ENCODE results near the gene VAT1.

Gene VAT1

DNA sequence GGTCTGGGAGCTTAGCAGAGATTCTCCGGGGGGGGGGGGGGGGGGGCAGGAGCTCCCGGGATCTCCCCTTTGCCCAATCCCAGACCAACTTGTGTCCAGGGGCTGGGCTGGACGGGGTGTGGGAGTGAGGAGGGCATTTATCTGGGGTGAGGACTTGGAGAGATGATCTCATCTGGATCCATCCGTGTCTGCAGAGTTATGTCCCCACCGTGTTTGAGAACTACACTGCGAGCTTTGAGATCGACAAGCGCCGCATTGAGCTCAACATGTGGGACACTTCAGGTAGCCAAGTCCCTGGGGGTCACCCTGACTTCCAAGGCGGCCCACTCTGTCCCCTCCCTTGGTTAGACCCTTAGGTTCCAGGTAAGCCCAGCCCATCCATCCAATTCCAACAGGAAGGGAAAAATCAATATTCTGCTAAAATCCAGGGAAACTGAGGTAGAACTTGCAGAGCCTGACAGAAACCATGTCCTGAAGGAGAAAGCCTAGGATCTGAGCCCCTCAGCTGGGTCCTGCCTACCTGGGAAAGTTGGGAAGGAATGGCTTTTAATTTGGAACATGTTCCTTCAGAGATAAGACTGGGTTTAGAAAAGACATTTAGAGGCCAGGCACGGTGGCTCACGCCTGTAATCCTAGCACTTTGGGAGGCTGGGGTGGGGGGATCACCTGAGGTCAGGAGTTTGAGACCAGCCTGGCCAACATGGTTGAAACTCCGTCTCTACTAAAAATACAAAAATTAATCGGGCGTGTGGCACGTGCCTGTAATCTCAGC lies 3.8 kb upstream of the VAT1 start:
- Mint-ChIP-seq H3K27ac (no peak overlapping the region), H3K9me3 (no peaks in the 10 kb centered on the region)

DNA sequence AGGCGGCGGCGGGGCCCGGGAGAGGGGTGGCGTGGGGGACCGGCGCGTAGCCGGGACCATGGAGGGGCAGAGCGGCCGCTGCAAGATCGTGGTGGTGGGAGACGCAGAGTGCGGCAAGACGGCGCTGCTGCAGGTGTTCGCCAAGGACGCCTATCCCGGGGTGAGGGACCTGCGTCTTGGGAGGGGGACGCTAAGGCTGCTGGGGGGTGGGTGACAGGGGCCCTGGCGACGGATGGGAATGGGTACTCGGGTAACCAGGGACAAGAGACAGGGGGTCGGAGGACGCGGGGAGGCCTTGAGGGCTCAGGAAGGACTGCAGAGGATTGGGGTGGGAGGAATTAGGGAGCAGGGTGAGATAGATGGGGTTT lies 3.1 kb upstream of the VAT1 start:
- H3K9me3 Mint-ChIP-seq = no peaks in the 10 kb centered on the region
- DNase-seq = no peak
- peak overlapping the region; percentile 92 for H3K4me3 Mint-ChIP-seq
- no peak overlapping the region for H3K27ac Mint-ChIP-seq
- no peaks in the 10 kb centered on the region for H3K36me3 Mint-ChIP-seq (ENCODE audit: low read depth)
- no peaks in the 10 kb centered on the region for H3K27me3 Mint-ChIP-seq (ENCODE audit: low read depth, poor library complexity)
- TF ChIP-seq, protein P1, sequence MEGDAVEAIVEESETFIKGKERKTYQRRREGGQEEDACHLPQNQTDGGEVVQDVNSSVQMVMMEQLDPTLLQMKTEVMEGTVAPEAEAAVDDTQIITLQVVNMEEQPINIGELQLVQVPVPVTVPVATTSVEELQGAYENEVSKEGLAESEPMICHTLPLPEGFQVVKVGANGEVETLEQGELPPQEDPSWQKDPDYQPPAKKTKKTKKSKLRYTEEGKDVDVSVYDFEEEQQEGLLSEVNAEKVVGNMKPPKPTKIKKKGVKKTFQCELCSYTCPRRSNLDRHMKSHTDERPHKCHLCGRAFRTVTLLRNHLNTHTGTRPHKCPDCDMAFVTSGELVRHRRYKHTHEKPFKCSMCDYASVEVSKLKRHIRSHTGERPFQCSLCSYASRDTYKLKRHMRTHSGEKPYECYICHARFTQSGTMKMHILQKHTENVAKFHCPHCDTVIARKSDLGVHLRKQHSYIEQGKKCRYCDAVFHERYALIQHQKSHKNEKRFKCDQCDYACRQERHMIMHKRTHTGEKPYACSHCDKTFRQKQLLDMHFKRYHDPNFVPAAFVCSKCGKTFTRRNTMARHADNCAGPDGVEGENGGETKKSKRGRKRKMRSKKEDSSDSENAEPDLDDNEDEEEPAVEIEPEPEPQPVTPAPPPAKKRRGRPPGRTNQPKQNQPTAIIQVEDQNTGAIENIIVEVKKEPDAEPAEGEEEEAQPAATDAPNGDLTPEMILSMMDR (IDR thresholded peaks at IDR 0.05) = no peak
- H3K4me1 Mint-ChIP-seq = peaks cover 61% of the 10 kb centered on the region

More for the DNA sequence above, 3.8 kb upstream of the VAT1 start:
- Mint-ChIP-seq H3K4me1 (peaks cover 61% of the 10 kb centered on the region), H3K27me3 (ENCODE audit: low read depth, poor library complexity) (no peaks in the 10 kb centered on the region), H3K36me3 (ENCODE audit: low read depth) (no peaks in the 10 kb centered on the region), H3K4me3 (peak overlapping the region; percentile 92)
- TF ChIP-seq, protein P1 (IDR thresholded peaks at IDR 0.05) = no peak
- no peak for DNase-seq

DNA sequence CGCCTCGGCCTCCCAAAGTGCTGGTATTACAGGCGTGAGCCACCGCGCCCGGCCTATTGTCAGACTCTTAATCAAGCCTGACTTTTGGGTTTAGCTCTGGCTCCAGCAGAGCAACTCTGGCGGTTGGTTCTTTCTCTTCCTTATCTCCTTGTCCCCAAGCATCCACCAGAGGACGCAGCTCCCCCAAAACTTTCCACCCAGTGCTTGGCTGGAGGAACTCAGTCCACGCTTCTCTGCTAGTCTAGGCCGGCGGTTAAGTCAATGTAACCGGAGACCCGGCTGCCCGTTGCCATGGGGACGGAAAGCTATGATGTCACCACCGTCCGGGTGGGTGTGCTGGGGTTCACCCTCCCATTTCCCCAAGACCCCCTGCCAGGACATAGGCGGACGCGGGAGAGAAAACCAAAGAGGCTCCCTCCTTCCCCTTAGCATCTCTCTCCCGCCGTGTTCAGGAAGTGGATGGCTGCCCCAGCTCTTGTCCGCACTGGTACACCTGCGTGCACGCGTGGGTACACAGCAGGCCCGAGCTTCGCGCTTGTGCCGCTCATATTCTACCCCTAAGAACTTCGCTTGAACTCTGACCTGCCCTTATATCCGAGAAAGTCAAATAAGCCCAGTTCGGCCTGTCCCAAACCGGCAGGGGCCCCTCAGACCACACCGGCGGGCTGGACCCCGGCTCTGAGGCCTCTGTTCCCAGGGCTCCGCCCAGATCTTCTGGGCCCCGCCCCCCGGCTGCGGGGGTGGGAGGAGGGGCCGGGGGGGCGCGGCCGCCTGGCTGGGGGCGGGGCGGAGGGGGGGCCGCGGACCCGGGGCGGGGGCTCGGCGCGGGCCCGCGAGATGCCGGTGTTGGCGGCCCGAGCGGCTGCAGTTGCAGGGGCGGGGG lies 2.5 kb upstream of the VAT1 start, which contains the start of gene RND2:
RND2 (plus strand) TSS at position 825 of the 883 bp plus-strand sequence. CDS start 117 bp downstream, outside the sequence.
- peak within 1 kb of the TSS; percentile 97 for H3K27ac Mint-ChIP-seq
- DNase-seq = peak; percentile 90
- H3K4me3 Mint-ChIP-seq = peak within 1 kb of the TSS; percentile 92
- no peaks in the 10 kb centered on the region for H3K27me3 Mint-ChIP-seq (ENCODE audit: low read depth, poor library complexity)
- TF ChIP-seq, protein P1 (IDR thresholded peaks at IDR 0.05) = peak; percentile 57
- no peaks in the 10 kb centered on the region for H3K9me3 Mint-ChIP-seq
- peaks cover 61% of the 10 kb centered on the region for H3K4me1 Mint-ChIP-seq
- H3K36me3 Mint-ChIP-seq (ENCODE audit: low read depth) = no peaks in the 10 kb centered on the region

DNA sequence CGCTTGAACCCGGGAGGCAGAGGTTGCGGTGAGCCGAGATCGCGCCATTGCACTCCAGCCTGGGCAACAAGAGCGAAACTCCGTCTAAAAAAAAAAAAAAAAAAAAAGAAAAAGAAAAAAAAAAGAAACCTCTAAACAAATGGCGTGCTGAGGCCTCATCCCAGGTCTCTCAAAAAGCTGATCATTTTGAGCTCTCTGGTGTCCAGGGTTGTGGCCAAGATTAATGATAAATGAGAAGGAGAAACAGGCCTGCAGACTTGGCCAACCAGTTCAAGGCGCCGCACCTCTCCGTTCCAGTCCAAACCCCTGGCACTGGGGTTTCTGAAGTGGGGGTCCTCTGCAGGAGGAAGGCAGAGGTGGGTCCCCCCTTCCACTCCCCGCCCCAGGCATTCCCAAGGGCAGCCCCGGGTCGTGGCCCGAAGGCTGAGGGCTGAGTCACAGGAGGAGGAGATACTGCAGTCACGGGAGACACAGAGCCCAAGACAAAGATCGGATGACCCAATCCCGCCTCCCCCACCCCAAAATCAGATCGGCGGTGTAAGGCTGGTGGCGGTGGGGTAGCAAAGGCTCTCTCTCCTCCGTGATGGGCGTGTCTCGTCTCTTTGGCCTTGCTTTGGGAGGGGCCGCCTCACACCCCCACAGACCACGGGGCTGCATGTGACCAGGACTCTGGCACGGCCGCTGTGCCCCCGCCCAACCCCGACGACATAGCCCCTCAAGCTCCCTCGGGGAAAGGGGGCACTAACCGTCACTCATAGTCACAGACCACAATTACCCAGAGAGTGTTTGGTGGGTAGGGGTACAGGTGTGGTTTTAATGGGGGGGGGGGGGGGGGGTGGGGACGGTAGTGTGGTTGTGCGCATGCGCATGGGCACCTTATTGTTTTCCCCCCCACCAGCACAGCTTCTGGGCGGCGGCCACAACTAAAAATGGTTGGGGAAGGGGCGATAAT lies 1.1 kb downstream of the VAT1 start:
- Mint-ChIP-seq H3K36me3 (ENCODE audit: low read depth) (peaks cover 8% of the 10 kb centered on the region), H3K27me3 (ENCODE audit: low read depth, poor library complexity) (peaks cover 2% of the 10 kb centered on the region), H3K9me3 (no peaks in the 10 kb centered on the region), H3K4me3 (peak overlapping the region; percentile 95), H3K27ac (peak overlapping the region; percentile 87), H3K4me1 (peaks cover 55% of the 10 kb centered on the region)
- TF ChIP-seq, protein P1 (IDR thresholded peaks at IDR 0.05) = no peak
- DNase-seq = peak; percentile 54

DNA sequence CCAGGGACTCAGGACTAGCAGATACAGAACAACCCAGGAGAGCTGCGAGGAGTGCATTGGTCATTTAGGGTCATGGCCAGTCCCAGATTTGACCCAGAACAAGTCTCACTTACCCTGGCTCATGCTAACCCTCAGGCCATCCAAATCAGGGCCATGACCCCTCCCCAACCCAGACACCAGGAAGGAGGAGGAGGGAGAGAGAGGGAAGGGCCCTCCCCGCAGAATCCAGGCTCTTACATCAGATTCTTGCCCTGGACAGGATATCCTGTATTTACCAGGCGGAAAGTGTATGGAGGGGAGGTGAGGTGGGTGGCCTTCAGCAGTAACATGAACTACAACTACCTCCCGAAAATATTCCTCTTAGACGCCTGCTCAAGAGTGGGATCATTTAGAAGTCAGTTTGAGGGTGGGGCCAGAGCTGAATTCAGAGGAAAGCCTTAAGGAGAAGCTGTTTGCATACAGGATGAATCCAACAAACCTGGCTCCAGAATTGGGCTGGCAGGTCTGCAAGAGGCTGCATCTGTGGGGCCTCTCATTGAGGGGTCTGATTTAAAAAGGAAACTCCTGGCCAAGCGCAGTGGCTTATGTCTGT lies 2.1 kb downstream of the VAT1 start:
- Mint-ChIP-seq H3K36me3 (ENCODE audit: low read depth) (peaks cover 14% of the 10 kb centered on the region), H3K9me3 (no peaks in the 10 kb centered on the region), H3K4me3 (peak overlapping the region; percentile 95), H3K27ac (peak overlapping the region; percentile 79), H3K4me1 (peaks cover 65% of the 10 kb centered on the region), H3K27me3 (ENCODE audit: low read depth, poor library complexity) (peaks cover 2% of the 10 kb centered on the region)
- TF ChIP-seq, protein P1 (IDR thresholded peaks at IDR 0.05) = no peak
- no peak for DNase-seq
